Measurements from ENCODE around the gene GZF1.

Gene GZF1

DNA sequence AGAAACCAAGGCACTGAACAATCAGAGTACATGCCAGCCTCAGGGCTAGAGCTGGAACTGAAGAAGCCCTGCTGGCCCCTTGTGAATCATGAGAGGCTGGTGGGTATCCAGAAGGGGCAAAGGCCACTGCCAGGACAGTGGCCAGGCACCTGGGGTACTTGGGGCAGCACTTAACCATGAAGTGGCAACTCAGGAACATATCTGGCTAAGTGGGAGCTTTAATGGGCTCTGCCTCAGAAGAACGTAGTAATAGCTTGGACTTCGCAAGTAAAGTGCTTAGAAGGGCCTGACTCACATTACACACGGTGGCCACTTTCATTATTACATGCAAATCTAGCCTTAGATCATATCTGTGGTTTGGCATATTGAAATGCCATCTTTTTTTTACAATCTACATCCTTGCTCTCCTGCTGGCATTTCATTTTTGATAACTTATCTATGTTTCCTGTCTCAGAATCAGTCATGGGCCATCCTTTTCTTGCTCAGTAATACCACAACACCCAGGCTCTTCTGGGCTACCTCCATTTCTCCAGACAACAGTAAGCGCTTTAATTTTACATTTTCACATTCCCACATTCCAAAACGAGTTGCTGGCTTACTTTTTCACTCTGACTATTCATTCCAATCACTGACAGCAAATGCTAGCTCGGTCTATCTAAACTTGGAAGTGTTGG lies 37.7 kb downstream of the GZF1 start:
- peak; percentile 43 for FAIRE-seq
- TF ChIP-seq POLR2AphosphoS5 (IDR thresholded peaks at IDR 0.05; ENCODE audit: low read depth, low read length) (no peak), SPI1 (IDR thresholded peaks at IDR 0.05; ENCODE audit: low read depth, low read length) (no peak), TAF1 (IDR thresholded peaks at IDR 0.05; ENCODE audit: low read depth, low read length) (no peak), POU2F2 (IDR thresholded peaks at IDR 0.05; ENCODE audit: low read depth, low read length) (peak; percentile 34; the same call in 1 of the 2 replicates)
- no peak for DNase-seq (ENCODE audit: insufficient read length, low spot score)

GRCh38 chr20:23401051-23401450 lies 39.1 kb downstream of the GZF1 start:
- TF ChIP-seq POLR2AphosphoS5 (IDR thresholded peaks at IDR 0.05; ENCODE audit: low read depth, low read length) (no peak), SPI1 (IDR thresholded peaks at IDR 0.05; ENCODE audit: low read depth, low read length) (no peak), POU2F2 (IDR thresholded peaks at IDR 0.05; ENCODE audit: low read depth, low read length) (no peak), TAF1 (IDR thresholded peaks at IDR 0.05; ENCODE audit: low read depth, low read length) (no peak), PAX5 (IDR thresholded peaks at IDR 0.05; ENCODE audit: insufficient read depth, low read length, severe bottlenecking) (no peak), POLR2A (IDR thresholded peaks at IDR 0.05; ENCODE audit: low read depth, low read length) (no peak)

GRCh38 chr20:23403751-23404150 lies 41.8 kb downstream of the GZF1 start:
- TF ChIP-seq POLR2AphosphoS5 (IDR thresholded peaks at IDR 0.05; ENCODE audit: low read depth, low read length): no peak
- no peak for TF ChIP-seq SPI1 (IDR thresholded peaks at IDR 0.05; ENCODE audit: low read depth, low read length)
- no peak for TF ChIP-seq PAX5 (IDR thresholded peaks at IDR 0.05; ENCODE audit: insufficient read depth, low read length, severe bottlenecking)
- no peak for TF ChIP-seq POU2F2 (IDR thresholded peaks at IDR 0.05; ENCODE audit: low read depth, low read length)
- TF ChIP-seq TAF1 (IDR thresholded peaks at IDR 0.05; ENCODE audit: low read depth, low read length): no peak
- no peak for TF ChIP-seq POLR2A (IDR thresholded peaks at IDR 0.05; ENCODE audit: low read depth, low read length)
- DNase-seq (ENCODE audit: insufficient read length, low spot score) (no peak), FAIRE-seq (no peak)

More at GRCh38 chr20:23401051-23401450, 39.1 kb downstream of the GZF1 start:
- FAIRE-seq (no peak), DNase-seq (ENCODE audit: insufficient read length, low spot score) (no peak)

DNA sequence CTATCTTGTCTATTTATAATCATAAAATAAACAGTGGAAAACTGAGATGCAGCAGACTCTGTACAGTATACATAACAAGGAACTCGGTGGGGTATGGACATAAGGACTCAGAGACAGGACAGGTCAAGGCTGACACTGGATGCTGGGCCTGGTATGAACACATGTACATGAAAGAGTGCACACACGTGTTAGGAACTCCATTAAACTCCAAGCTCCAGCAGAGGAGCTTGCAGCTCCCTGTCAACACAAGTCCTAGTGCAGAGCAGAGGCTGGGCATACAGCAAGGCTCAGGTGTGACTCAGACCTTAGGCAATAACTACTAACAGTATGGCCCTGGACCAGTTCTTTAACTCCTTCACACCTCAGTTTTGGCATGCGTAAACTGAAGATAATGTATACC lies 42.2 kb downstream of the GZF1 start:
- DNase-seq (ENCODE audit: insufficient read length, low spot score): no peak
- TF ChIP-seq SPI1 (IDR thresholded peaks at IDR 0.05; ENCODE audit: low read depth, low read length) (no peak), POU2F2 (IDR thresholded peaks at IDR 0.05; ENCODE audit: low read depth, low read length) (no peak), PAX5 (IDR thresholded peaks at IDR 0.05; ENCODE audit: insufficient read depth, low read length, severe bottlenecking) (no peak), TAF1 (IDR thresholded peaks at IDR 0.05; ENCODE audit: low read depth, low read length) (no peak), POLR2AphosphoS5 (IDR thresholded peaks at IDR 0.05; ENCODE audit: low read depth, low read length) (no peak), POLR2A (IDR thresholded peaks at IDR 0.05; ENCODE audit: low read depth, low read length) (no peak)
- no peak for FAIRE-seq

DNA sequence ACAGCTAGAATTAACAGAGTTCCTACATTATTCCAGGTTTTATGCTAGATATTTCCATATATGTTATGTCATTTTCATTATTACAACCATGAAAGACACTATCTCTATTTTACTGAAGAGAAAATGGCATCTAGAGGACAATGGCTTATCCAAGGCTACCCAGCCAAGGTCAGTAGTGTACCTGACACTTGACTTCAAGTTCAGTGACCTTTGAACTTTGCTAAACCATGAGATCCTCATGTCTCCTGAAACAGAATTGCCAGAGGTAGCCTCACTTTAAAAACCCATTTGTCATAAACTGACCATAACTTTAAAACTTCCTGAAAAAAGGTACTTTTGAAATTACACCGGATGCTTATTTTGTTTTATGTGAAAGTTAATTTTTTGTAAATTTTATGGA lies 44.9 kb downstream of the GZF1 start:
- FAIRE-seq: no peak
- TF ChIP-seq POLR2A (IDR thresholded peaks at IDR 0.05; ENCODE audit: low read depth, low read length): no peak
- no peak for TF ChIP-seq SPI1 (IDR thresholded peaks at IDR 0.05; ENCODE audit: low read depth, low read length)
- TF ChIP-seq POU2F2 (IDR thresholded peaks at IDR 0.05; ENCODE audit: low read depth, low read length): no peak
- no peak for TF ChIP-seq PAX5 (IDR thresholded peaks at IDR 0.05; ENCODE audit: insufficient read depth, low read length, severe bottlenecking)
- TF ChIP-seq TAF1 (IDR thresholded peaks at IDR 0.05; ENCODE audit: low read depth, low read length): no peak
- TF ChIP-seq POLR2AphosphoS5 (IDR thresholded peaks at IDR 0.05; ENCODE audit: low read depth, low read length): no peak
- no peak for DNase-seq (ENCODE audit: insufficient read length, low spot score)

DNA sequence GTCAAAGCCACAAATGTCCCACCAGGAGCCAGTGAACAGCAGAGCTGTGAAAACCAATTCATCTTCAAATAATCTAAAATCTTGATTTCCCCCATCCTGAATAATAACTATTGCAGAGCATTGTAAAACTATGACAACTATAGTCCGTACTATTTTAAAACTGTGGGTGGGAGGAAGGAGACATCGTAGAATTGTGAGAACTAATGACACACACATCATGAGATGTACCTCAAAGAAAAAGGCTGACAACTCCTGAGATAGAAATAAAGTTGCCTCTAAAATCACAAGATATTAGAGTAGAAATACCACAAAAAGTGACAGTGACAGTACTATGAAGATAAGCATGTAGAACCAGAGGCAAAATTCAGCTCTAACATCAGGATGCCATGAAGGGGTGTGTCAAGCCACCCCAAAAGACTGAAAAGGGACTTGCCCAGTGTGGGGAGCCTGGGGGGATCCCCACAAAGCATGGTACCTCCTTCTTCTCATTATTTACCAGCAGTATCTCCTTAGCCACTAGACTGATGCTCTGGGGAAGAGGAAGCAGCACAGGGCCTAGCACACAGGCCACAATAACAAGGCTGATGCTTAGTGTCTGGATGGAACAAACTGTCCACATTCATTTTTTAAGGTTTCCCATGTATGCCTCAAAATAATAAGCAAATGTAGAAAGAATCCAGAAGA lies 45.9 kb downstream of the GZF1 start:
- FAIRE-seq (peak; percentile 64), DNase-seq (ENCODE audit: insufficient read length, low spot score) (no peak)
- TF ChIP-seq POLR2AphosphoS5 (IDR thresholded peaks at IDR 0.05; ENCODE audit: low read depth, low read length): no peak
- peak; percentile 52; the same call in 1 of the 2 replicates for TF ChIP-seq SPI1 (IDR thresholded peaks at IDR 0.05; ENCODE audit: low read depth, low read length)
- TF ChIP-seq TAF1 (IDR thresholded peaks at IDR 0.05; ENCODE audit: low read depth, low read length): no peak
- TF ChIP-seq POU2F2 (IDR thresholded peaks at IDR 0.05; ENCODE audit: low read depth, low read length): no peak
- TF ChIP-seq POLR2A (IDR thresholded peaks at IDR 0.05; ENCODE audit: low read depth, low read length): no peak

- no peak for DNase-seq (ENCODE audit: insufficient read length, low spot score)
- no peak for FAIRE-seq
- TF ChIP-seq TAF1 (IDR thresholded peaks at IDR 0.05; ENCODE audit: low read depth, low read length): no peak
- TF ChIP-seq PAX5 (IDR thresholded peaks at IDR 0.05; ENCODE audit: insufficient read depth, low read length, severe bottlenecking): no peak
- no peak for TF ChIP-seq SPI1 (IDR thresholded peaks at IDR 0.05; ENCODE audit: low read depth, low read length)
- no peak for TF ChIP-seq POU2F2 (IDR thresholded peaks at IDR 0.05; ENCODE audit: low read depth, low read length)
- TF ChIP-seq POLR2A (IDR thresholded peaks at IDR 0.05; ENCODE audit: low read depth, low read length): no peak
- TF ChIP-seq POLR2AphosphoS5 (IDR thresholded peaks at IDR 0.05; ENCODE audit: low read depth, low read length): no peak
These were observed 47.0 kb downstream of the GZF1 start for GRCh38 chr20:23408957-23409356.

DNA sequence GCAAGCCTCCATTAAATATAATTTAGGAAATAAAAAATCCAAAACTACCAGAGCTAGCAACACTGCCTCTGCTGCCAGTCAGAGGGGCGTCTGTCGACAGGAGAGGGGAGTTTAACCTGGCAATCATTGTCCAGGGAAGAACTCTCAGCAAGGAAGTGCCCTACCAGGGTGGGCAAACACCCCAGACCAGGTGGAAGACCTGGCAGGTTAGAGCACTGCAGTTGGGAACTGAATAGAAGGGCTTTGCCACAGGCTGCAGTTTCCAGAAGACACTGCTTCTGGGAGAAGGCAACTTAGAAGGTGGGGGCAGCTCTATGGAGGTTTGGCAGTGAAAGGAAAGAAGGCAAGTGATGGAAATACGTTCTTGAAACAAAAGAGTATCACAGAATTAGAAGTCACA lies 47.8 kb downstream of the GZF1 start:
- no peak for TF ChIP-seq POLR2A (IDR thresholded peaks at IDR 0.05; ENCODE audit: low read depth, low read length)
- no peak for TF ChIP-seq POLR2AphosphoS5 (IDR thresholded peaks at IDR 0.05; ENCODE audit: low read depth, low read length)
- TF ChIP-seq TAF1 (IDR thresholded peaks at IDR 0.05; ENCODE audit: low read depth, low read length): no peak
- no peak for TF ChIP-seq PAX5 (IDR thresholded peaks at IDR 0.05; ENCODE audit: insufficient read depth, low read length, severe bottlenecking)
- TF ChIP-seq POU2F2 (IDR thresholded peaks at IDR 0.05; ENCODE audit: low read depth, low read length): no peak
- TF ChIP-seq SPI1 (IDR thresholded peaks at IDR 0.05; ENCODE audit: low read depth, low read length): no peak
- no peak for DNase-seq (ENCODE audit: insufficient read length, low spot score)
- no peak for FAIRE-seq

- FAIRE-seq: no peak
- TF ChIP-seq TAF1 (IDR thresholded peaks at IDR 0.05; ENCODE audit: low read depth, low read length): no peak
- no peak for TF ChIP-seq POLR2AphosphoS5 (IDR thresholded peaks at IDR 0.05; ENCODE audit: low read depth, low read length)
- TF ChIP-seq POLR2A (IDR thresholded peaks at IDR 0.05; ENCODE audit: low read depth, low read length): no peak
- TF ChIP-seq PAX5 (IDR thresholded peaks at IDR 0.05; ENCODE audit: insufficient read depth, low read length, severe bottlenecking): no peak
- TF ChIP-seq SPI1 (IDR thresholded peaks at IDR 0.05; ENCODE audit: low read depth, low read length): no peak
- no peak for TF ChIP-seq POU2F2 (IDR thresholded peaks at IDR 0.05; ENCODE audit: low read depth, low read length)
- no peak for DNase-seq (ENCODE audit: insufficient read length, low spot score)
These were observed 49.1 kb downstream of the GZF1 start for GRCh38 chr20:23410916-23411695.
